HepG2 (cell line): ENCODE results near the gene PEAK3. TPM values are rescaled to one million over a fixed set of nuclear protein-coding genes. Genes with fewer than 3 reads are reported as not detected.

Experiments
- GATAD2A ChIP-seq: IDR thresholded peaks from 2 replicates; pipeline ENCODE4 v1.6.1; 2016
- GZF1 ChIP-seq: sonication (generic); formaldehyde crosslinking; IDR thresholded peaks from 2 replicates; pipeline ENCODE4 v1.5.1; 2020; ENCODE audit warnings: mild to moderate bottlenecking, missing genetic modification reagents
- MYC ChIP-seq: sonication (generic); formaldehyde crosslinking; IDR thresholded peaks from 2 replicates; pipeline ENCODE4 v1.9.0; 2021; ENCODE audit warnings: missing genetic modification reagents, borderline replicate concordance
- SALL1 ChIP-seq: sonication (generic); formaldehyde crosslinking; IDR thresholded peaks from 2 replicates; pipeline ENCODE4 v1.8.0; 2022; ENCODE audit warnings: mild to moderate bottlenecking, missing genetic modification reagents
- SAP130 ChIP-seq: IDR thresholded peaks from 2 replicates; pipeline ENCODE4 v1.6.1; 2016; ENCODE audit warnings: low read depth
- SRSF9 ChIP-seq: fragments of 200-400 bp; formaldehyde crosslinking; IDR thresholded peaks from 2 replicates; pipeline ENCODE4 v1.6.1; 2018; ENCODE audit warnings: borderline replicate concordance, mild to moderate bottlenecking, low read depth, low read length; ENCODE audit not compliant: insufficient read depth, poor library complexity, severe bottlenecking
- STAG1 ChIP-seq: sonication (generic); formaldehyde crosslinking; IDR thresholded peaks from 2 replicates; pipeline ENCODE4 v1.4.0; 2020; ENCODE audit warnings: missing genetic modification reagents
- TEAD3 ChIP-seq: optimal IDR thresholded peaks from 2 replicates; pipeline ENCODE3; 2016; ENCODE audit warnings: borderline replicate concordance
- XRCC5 ChIP-seq: fragments of 200-400 bp; formaldehyde crosslinking; optimal IDR thresholded peaks from 2 replicates; pipeline ENCODE3; 2017; ENCODE audit warnings: mild to moderate bottlenecking, low read length
- ZBTB42 ChIP-seq: sonication (generic); formaldehyde crosslinking; IDR thresholded peaks from 2 replicates; pipeline ENCODE4 v1.5.0; 2020; ENCODE audit warnings: mild to moderate bottlenecking, missing genetic modification reagents
- ZNF333 ChIP-seq: sonication (generic); formaldehyde crosslinking; IDR thresholded peaks from 2 replicates; pipeline ENCODE4 v1.4.0; 2020; ENCODE audit warnings: mild to moderate bottlenecking, missing genetic modification reagents, borderline replicate concordance
- ZNF383 ChIP-seq: sonication (generic); formaldehyde crosslinking; IDR thresholded peaks from 2 replicates; pipeline ENCODE4 v1.4.0; 2020; ENCODE audit warnings: missing genetic modification reagents, mild to moderate bottlenecking, borderline replicate concordance
- ZNF674 ChIP-seq: sonication (generic); formaldehyde crosslinking; IDR thresholded peaks from 2 replicates; pipeline ENCODE4 v1.5.0; 2020; ENCODE audit warnings: low read depth, mild to moderate bottlenecking, missing genetic modification reagents
- ZNF775 ChIP-seq: sonication (generic); formaldehyde crosslinking; IDR thresholded peaks from 2 replicates; pipeline ENCODE4 v1.4.0; 2020; ENCODE audit warnings: missing genetic modification reagents, mild to moderate bottlenecking, moderate library complexity, borderline replicate concordance
- polyA plus RNA-seq, 8 experiments: library from polyadenylated mRNA; depleted of rRNA in 3 of 8; stranded (reverse) in 7 of 8; unstranded in 1 of 8; fragments of >200 nt; fragmentation: Illumina TruSeq in 4 of 8; extraction: Trizol in 4 of 8; gene quantifications; 2 replicates each; pipeline versions ENCODE4 v1.2.1 to v1.2.3, GENCODE V29; 2011 to 2016; ENCODE audit warnings: low read depth in 4 of 8, missing spikeins in 1 of 8, mixed read lengths in 1 of 8; ENCODE audit not compliant: insufficient read depth in 1 of 8
- total RNA-seq, 5 experiments: library from RNA; depleted of rRNA; stranded (reverse); fragments of >200 nt; fragmentation: Illumina TruSeq; extraction: Trizol; gene quantifications; 2 replicates each; pipeline ENCODE4 v1.2.3, GENCODE V29; 2016; ENCODE audit warnings: low read depth in 1 of 5
- TF ChIP-seq, protein P1 (sequence below): sonication (generic); formaldehyde crosslinking; IDR thresholded peaks from 2 replicates; pipeline ENCODE4 v1.8.1; 2022; ENCODE audit warnings: low read depth, mild to moderate bottlenecking, missing genetic modification reagents
- TF ChIP-seq, protein P2 (sequence below): sonication (generic); formaldehyde crosslinking; IDR thresholded peaks from 2 replicates; pipeline ENCODE4 v1.4.0; 2020; ENCODE audit warnings: missing genetic modification reagents, borderline replicate concordance
- TF ChIP-seq, protein P3 (sequence below), 2 experiments: sonication (generic) in 1 of 2; formaldehyde crosslinking in 1 of 2; IDR thresholded peaks; 2 replicates each; pipeline versions ENCODE4 v1.4.0 to v1.6.1; 2018 to 2020; ENCODE audit warnings: missing genetic modification reagents in 2 of 2, borderline replicate concordance in 1 of 2, low read depth in 1 of 2, mild to moderate bottlenecking in 1 of 2, missing biosample characterization in 1 of 2

PEAK3 gene
- total and polyA plus RNA-seq, 2 of the 13 experiments (the other 11 are each of a cell fraction or from before 2014, with no cell fraction given), result not detected

DNA sequence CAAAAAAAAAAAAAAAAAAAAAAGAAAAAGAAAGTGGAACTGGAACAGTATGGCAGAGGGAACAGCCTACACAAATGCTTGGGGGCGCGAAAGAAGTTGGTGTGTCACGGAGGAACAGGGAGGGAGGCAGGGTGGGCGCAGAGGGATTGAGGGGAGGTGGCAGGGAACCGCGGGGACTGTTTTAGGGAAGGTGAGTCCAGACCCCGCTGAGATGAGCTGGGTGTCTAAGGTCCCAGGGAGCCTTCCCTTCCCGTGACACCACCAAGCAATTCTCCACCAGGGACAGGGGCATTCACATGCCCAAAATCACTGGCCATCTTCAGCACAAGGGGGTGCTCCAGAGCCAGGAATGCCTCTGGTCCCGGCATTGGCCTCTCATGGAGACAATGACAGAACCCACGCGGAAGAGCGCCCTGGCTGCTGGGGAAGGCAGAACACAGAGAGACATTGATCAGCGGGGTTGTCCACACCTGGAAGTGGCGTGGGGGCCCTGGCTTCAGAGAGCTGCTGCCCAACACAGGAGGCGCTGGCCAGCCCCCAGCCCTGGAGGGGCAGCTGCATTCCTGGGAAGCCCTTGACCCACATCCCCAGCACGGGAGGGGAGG is 6.9 kb downstream of the PEAK3 start (continued):
- TF ChIP-seq XRCC5 (peak; percentile 39), GATAD2A (CRISPR knock-in tag) (0 out of 2 replicates have a peak, but pooled peaks have one; percentile 30), MYC (CRISPR knock-in tag) (peak; percentile 35; the same call in 1 of the 2 replicates), ZNF333 (CRISPR knock-in tag) (no peak), TEAD3 (peak; percentile 65), ZNF775 (CRISPR knock-in tag) (no peak), GZF1 (CRISPR knock-in tag) (no peak), SRSF9 (no peak), ZBTB42 (no peak), ZNF383 (CRISPR knock-in tag) (no peak), STAG1 (peak; percentile 89), SALL1 (CRISPR knock-in tag) (peak; percentile 22; the same call in 1 of the 2 replicates), SAP130 (peak; percentile 55; the same call in 1 of the 2 replicates), ZNF674 (CRISPR knock-in tag) (no peak)
- TF ChIP-seq, protein P1, sequence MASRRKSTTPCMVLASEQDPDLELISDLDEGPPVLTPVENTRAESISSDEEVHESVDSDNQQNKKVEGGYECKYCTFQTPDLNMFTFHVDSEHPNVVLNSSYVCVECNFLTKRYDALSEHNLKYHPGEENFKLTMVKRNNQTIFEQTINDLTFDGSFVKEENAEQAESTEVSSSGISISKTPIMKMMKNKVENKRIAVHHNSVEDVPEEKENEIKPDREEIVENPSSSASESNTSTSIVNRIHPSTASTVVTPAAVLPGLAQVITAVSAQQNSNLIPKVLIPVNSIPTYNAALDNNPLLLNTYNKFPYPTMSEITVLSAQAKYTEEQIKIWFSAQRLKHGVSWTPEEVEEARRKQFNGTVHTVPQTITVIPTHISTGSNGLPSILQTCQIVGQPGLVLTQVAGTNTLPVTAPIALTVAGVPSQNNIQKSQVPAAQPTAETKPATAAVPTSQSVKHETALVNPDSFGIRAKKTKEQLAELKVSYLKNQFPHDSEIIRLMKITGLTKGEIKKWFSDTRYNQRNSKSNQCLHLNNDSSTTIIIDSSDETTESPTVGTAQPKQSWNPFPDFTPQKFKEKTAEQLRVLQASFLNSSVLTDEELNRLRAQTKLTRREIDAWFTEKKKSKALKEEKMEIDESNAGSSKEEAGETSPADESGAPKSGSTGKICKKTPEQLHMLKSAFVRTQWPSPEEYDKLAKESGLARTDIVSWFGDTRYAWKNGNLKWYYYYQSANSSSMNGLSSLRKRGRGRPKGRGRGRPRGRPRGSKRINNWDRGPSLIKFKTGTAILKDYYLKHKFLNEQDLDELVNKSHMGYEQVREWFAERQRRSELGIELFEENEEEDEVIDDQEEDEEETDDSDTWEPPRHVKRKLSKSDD, result 0 out of 2 replicates have a peak, but pooled peaks have one; percentile 62
- TF ChIP-seq, protein P2, sequence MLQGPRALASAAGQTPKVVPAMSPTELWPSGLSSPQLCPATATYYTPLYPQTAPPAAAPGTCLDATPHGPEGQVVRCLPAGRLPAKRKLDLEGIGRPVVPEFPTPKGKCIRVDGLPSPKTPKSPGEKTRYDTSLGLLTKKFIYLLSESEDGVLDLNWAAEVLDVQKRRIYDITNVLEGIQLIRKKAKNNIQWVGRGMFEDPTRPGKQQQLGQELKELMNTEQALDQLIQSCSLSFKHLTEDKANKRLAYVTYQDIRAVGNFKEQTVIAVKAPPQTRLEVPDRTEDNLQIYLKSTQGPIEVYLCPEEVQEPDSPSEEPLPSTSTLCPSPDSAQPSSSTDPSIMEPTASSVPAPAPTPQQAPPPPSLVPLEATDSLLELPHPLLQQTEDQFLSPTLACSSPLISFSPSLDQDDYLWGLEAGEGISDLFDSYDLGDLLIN (CRISPR knock-in tag), result no peak
- TF ChIP-seq, protein P3, sequence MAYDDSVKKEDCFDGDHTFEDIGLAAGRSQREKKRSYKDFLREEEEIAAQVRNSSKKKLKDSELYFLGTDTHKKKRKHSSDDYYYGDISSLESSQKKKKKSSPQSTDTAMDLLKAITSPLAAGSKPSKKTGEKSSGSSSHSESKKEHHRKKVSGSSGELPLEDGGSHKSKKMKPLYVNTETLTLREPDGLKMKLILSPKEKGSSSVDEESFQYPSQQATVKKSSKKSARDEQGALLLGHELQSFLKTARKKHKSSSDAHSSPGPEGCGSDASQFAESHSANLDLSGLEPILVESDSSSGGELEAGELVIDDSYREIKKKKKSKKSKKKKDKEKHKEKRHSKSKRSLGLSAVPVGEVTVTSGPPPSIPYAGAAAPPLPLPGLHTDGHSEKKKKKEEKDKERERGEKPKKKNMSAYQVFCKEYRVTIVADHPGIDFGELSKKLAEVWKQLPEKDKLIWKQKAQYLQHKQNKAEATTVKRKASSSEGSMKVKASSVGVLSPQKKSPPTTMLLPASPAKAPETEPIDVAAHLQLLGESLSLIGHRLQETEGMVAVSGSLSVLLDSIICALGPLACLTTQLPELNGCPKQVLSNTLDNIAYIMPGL (CRISPR knock-in tag; IDR thresholded peaks at IDR 0.05; ENCODE audit: borderline replicate concordance in 1 of 2, low read depth in 1 of 2), result no peak
